GF-D8 (cell line): Measurements from ENCODE around the gene ITGBL1.

Experiments
- DNase-seq: peaks from one replicate; lab custom pipeline; 2025; lab: John Stamatoyannopoulos, UW

Gene ITGBL1, protein sequence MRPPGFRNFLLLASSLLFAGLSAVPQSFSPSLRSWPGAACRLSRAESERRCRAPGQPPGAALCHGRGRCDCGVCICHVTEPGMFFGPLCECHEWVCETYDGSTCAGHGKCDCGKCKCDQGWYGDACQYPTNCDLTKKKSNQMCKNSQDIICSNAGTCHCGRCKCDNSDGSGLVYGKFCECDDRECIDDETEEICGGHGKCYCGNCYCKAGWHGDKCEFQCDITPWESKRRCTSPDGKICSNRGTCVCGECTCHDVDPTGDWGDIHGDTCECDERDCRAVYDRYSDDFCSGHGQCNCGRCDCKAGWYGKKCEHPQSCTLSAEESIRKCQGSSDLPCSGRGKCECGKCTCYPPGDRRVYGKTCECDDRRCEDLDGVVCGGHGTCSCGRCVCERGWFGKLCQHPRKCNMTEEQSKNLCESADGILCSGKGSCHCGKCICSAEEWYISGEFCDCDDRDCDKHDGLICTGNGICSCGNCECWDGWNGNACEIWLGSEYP

DNA sequence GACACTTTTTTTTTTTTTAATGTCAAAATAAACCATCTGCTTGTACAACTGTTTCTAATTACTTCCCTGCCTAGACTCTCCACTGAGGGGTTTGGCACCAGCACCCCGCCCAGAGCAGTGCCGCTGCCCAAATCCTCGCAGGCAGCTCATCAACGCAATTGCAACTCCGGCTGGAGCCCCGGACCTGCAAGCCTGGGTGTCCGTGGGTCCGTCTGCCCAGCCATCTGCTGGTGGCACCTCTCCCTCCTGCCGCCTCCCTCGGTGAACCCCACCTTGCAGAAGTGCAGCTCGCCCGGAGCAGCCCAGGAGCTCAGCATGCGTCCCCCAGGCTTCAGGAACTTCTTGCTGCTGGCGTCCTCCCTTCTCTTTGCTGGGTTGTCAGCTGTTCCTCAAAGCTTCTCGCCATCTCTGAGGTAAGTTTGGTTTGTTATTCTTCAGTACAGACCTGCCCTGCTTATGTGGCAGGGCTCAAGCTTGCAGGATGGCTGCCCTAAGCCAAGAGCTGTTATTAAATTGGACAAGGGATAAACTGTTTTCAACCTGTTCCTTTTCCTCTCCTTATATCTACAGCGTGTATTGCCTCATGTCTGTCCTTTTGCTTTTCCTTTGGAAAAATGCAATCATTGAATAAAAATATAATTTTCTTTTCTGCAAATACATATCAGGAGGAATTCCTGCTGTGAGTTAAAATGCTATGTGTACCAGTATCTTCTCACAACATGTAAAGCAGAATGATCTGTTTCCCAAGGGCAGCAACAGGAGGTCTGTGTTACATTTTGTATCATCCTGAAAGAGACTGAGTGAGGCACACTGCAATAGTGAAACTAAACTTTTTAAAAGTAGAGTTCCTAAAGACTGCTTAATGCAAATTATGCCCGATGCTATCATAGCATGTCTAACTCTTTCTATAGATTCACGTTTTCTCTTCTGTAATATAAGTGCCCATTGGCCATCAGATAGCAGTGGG is at the start of gene ITGBL1:
ITGBL1 (plus strand) TSS at position 157 of the 967 bp plus-strand sequence; CDS start at position 316, 159 bp downstream.
- DNase-seq: no peak

DNA sequence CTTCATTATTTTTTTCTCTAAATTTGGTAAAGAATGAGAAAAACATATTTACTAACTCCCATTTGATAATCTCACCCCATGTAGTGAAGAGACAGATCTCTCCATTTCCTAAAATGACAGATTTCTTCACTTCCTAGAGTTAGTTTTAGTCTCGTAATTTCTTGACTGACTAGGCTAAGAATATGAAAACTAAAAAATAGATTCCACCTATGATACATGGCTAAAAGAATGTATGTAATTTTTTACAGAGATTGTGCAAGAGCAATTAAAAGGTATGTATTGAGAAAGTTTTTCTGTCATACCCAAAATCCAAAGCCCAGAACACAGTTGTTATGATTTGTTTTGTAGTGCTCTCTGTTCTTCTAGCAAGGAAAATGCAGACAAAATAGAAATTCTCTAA is 45.7 kb upstream of the ITGBL1 start:
- no peak for DNase-seq

DNA sequence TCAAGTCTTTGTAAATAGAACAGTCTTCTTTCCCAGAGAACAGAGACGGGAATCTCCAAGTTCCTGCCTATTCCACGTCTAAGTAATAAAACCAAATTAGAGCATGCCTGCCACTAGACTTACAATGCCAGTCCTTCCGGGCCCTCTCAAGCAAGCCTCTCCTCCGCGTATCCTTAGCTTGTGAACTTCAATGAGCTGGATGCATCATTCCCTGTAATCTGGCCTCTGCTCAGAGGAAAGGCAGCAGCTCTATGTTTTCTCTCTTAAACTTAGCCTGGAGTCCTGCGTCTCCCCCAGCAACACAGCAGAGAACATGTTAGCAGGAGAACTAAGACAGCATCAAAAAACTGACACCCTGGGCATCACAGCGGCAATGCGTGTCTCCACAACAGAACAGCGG is 44.3 kb upstream of the ITGBL1 start:
- no peak for DNase-seq

DNA sequence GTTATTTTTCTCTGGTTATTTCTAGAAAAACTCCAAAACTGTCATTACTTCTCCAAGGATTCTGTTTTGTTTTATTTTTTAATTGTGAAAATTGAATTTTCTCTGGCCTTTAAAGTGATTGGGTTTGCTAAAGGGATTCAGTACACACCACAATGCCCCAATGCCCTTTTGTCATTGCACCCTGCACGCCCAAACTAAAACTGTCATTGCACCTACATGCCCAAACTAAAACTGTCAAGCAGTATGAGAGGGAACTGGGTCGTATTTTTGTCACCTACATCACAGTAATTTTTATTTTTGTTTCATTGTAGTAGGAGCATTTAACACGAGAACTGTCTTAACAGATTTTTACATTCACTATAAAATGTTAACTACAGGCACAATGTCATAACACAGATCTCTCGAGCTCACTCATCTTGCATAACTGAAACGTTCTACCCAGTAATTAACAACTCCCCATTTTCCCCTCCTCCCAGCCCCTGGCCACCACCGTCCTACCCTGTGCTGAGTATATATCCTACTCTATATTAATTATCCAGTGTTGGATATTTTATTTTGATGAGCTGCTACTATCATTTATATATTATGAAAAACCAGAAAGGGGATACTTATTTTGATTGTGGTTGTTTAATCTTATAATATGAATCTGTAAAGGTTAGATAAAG is 43.4 kb upstream of the ITGBL1 start:
- no peak for DNase-seq

DNA sequence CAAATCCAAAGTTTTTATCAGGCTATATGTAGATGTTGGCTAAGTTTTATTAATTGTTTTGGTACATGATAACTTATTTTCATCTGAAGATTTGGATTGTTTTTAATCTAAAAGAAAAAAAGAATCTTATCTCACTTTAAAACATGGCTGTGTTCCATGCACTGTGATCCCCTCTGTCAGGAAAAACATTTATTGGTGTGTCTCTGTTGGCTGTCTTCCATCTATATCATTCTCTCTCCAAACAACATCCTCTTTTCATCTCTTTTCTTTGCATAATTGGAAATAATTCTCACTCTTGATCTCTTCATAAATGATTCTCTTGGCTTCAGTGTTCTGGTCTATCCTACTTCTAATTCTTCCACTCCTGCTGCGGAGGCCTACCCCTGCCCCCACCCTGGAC is 40.4 kb upstream of the ITGBL1 start:
- no peak for DNase-seq

DNA sequence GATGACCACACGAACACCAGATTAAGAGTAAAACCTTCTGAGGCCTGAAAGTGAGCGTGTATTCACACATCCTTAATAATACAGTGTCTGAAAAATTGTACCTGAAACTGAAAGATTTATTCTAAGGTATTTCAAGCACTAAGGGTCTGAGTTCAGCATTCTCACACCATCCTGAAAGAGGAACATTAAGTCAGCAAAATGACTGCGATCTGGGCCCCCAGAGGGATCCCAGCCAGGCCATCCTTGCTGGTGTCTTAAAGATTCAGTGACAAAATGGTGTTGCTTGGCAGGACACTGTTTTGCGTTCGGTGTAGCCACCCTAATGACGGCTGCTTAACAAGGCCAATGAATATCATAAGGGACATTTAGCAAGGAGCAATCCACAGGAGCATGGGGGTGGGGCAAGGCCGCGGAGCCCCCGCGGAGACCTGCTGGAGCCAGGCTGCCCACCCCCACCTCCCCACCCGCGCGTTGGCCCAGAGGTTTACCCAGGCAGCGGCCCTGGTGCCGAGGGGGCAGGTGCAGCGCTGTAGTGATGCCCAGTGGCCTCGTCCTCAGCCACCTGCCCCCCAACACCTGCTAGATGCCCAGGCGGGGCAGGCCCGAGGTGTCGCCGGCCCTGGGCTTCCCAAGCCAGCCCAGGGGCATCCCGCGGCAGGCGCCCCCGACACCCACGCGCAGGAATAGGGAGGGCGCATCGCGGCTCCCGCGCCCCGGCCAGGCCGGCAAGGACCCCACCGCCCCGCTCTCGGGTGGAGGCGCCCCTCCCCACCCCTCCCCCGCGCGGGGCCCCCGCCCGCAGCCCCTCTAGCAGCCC is 36.9 kb upstream of the ITGBL1 start:
- no peak for DNase-seq

DNA sequence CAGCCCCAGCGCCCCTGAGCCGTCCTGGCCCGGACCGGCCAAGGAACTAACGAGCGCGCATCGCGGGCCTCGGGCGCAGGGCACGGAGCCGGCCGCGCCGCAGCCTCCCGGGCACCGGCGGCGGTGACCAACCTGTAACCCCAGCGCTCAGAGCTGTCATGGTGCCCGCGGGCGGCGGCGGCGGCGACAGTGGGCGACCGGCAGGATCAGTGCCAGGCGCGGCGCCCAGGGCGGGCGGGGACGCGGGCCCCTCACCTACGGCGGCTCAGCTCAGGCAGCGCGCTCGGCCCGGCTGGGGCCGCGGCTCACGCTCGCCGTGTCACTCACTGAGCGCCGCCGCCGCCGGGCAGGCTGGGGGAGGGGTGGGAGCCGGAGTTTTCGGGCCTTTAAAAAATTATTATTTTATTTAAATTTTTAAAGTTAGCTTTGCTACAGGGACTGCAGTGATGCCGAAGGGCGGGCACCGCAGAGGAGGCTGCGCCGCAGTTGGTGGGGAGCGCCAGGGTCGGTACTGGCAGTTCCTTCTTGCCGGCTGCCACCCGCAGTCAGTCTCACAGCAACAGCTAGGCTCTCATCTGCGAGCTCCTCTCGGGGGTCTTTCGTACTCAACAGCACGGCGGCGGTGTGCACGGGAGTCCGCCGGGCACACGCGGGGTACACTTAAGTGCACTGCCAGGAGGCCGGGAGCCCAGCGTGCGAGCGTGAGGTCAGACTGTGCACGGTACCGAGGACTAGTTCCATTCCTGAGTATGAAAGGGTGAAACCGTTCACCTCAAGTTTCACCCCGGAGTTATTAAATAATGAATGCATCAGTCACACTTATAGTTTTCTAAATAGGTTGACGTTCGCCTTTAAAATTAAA is 36.1 kb upstream of the ITGBL1 start, which contains the start of gene NALCN:
NALCN (minus strand) TSS at position 328 of the 862 bp plus-strand sequence. CDS start 17,382 bp downstream, outside the sequence.
- no peak for DNase-seq

DNA sequence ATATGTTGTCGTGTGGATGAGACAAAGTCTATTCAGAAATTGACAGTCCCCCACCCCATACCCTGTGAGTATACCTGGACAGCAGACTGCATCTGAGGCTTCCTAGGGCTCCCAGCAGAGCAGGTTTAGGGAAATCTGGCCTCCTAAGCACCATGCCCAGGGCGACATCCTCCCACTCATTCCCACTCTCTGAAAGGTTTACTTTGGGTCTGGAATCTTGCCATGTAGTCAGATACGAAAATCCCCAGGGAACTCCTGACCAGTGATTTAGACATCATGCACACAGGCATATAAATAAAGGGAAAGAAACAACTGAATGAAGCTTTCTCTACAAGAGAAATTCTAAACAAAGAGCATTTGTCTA is 35.5 kb upstream of the ITGBL1 start:
- no peak for DNase-seq

DNA sequence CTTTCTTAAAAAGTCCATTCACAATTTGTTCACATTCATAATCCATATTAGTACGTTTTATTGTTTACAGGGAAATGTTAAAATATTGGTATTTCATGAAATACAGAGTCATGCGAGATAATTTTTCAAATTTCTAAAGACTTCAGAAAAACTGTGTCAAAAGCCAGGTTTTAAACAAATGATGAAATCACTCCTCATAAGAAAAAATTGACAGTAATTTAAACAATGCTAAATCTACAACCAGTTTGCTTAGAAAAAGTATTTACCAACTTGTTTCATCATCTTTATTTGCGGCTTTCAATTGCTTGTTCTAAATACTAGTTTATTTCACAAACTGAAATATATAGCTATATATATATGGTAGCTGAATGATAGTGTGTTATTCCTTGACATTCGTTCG is 35.0 kb upstream of the ITGBL1 start:
- no peak for DNase-seq

DNA sequence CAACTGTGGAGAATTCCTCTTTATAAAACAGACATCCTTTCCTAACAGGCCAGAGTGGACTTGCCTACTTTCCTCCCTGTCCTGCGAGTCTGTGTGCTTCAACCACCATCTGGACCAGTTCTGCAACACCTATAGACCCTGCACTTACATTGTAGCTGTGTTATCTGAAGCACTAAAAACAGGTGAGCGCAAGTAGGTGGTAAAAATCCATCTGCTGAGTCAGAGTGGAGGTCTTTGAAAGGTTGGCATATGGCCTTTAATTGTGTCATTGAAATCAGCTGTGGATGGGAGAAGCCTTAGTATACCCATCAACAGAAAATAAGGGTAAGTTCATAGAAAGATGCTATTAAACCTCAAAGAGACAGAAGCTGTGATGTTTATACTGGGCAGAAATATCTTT is 28.6 kb upstream of the ITGBL1 start:
- no peak for DNase-seq

DNA sequence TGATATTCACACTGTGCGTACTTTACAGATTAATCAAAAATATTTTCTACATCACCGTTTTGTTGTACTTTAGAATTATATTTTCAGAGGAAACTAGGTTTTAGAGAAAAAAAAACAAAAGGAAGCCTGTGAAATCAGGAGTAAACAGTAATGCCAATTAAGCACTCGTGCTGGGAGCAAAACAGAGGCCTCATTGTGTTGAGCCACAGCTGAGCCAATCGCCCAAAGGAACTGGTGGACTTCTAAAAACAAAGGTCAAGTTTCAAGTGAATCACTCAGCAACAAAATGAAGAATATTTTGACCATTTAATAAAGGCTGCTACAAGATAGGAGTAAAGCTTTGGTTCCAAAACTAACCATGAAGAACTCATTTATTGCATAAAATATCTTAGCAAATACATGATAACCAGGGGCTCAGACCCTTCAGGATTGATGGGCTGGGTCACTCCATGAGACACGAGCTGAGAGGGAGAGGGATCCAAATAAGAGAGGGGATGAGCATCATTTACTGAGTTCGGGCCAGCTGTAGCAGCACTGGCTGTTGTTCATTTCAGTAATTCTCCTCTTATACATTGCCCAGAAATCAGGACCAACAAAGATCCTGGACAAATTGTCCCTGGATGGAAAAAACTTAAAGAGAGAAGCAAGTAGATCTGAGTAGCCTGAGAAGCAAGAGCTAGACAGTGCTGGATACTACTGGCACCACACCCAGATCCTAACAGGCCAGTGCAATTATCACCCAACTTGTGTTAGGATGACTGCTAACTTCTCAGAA is 27.9 kb upstream of the ITGBL1 start:
- no peak for DNase-seq

DNA sequence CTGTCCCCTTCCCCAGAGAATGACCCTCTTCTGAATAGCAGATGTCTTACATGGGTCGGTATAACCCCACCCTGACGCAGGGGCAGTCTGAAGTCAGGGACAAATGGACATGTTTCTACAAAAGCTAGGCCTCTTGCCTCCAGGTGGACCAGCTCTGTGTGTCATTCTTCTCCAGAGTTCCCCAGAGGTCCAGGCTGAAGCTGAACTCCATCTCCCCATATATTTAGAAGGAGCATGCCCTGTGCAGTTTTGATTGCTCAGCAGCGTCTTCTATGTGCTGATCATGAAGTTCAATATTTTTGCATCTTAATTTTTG is 27.4 kb upstream of the ITGBL1 start:
- DNase-seq: no peak

DNA sequence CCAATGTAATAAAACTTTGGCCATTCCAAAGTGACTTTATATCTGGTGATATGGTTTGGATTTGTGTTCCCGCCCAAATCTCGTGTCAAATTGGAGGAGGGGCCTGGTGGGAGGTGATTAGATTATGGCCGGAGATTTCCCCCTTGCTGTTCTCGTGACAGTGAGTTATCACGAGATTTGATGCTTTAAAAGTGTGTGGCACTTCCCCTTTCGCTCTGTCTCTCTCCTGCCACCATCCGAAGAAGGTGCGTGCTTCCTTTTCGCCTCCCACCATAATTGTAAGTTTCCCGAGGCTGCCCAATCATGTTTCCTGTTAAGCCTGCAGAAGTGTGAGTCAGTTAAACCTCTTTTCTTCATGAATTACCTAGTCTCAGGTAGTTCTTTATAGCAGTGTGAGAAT is 26.9 kb upstream of the ITGBL1 start:
- no peak for DNase-seq

DNA sequence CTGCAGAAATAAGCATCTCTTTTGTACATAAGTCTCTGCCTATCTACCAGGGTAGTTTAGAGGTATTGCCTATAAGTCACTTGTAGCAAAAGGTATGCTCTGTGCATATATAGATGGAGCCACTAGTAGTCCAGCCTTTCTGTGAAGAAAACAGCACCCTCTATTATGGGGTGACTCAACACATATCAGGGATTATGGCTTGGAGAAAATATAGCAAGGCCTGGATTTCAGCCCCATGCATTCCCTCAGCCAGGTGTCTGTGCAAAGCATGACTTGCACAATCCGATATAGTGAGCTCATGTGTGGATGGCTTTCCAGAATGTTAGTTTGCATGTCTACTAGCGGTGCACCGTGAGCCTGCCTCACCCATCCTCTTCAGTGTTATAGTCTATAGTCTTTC is 22.7 kb upstream of the ITGBL1 start:
- DNase-seq: no peak

DNA sequence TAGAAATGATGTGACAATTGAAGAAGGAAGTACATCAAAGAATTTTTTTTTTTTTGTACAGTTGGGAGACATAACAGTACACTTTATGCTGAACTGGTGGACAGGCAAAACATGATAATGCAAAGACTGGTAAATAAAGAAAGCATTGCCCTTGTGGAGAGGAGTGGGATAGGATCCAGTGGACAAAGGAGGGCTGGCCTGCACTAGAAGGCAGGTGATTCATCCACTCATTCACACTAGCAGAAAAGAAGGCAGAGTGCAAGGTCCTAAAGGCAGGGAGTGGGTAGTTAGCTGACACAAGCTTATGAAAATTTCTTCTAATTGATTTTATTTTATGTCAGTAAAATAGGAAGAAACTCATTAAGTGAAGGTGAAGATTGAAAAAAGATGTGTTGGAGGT is 18.6 kb upstream of the ITGBL1 start:
- DNase-seq: no peak

DNA sequence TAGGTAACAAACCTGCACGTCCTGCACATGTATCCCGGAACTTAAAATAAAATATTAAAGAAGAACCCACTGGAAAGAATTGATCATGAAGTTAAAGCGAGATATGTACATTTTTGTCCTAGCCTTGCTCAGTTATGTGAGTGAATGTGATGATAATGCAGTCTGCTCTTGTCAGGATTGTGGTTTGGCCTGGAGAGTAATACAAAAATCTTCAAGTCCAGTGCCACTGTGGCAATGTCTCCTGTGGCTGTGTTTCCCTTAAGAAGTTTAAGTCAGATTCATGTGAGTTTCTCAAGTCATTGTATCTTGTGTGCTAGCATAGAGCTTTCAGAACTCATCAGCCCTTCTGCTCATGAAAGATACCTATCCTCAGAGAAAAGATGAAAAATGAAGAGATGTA is 18.0 kb upstream of the ITGBL1 start:
- no peak for DNase-seq

DNA sequence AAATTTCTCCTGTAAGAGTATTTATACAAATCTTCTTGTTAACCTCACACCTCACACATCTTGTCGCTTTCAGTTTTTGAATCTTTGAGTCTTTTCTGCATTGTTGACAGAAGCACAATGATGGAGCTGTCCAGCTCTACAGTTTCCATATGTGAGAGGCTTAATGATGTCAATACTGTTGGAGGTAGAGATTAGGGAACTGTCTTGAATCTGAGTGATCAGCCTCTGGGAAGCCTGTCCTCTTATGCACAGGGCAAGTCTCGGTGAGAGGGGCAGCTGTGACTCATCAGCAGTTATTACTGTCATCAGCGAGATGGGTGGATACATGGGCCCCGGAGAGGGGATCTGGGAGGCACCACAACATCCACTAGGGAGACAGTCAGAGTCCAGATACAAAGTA is 4.6 kb upstream of the ITGBL1 start:
- DNase-seq: no peak

DNA sequence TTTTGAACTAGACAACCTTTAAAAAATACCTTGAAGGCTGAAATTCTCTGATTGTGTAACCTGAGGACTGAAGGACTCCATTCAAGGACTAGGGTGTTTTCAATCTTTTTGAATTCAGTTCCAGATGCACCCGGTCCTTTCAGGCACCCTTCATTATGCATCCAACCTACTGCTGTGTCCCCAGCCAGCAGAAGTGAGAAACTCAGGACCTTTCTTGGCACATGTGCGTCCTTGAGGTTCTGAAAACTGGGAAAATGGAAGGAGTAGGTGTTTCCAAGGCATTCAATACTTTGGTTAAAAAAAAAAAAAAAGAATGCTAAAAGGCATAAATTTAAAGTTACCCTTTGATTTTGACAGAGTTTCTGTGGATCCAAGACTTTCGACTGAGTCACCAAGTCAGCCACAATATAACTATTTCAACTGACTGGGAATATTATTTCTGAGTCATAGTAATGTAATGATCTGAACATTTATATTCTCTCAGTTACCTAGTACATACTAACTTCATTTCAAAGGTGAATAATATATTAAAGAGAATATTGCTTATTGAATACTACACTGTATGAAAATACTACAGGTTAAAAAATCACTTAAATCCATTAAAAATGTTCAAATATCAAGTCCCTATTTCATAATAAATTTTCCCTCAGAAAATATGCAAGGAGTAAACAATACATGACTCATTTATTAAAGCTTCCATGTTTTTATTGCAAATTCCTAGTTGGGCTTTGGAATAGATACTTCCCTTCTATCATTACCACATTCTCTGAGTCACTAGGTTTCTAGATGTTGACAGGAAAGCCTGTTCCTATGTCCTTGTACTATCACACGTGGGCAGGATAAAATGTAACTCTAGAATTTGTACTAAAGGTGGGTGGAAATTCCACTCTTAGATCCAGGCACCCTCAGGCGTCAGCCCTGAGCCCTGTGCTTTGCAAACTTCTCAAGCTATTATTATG is 2.4 kb upstream of the ITGBL1 start:
- DNase-seq: no peak

DNA sequence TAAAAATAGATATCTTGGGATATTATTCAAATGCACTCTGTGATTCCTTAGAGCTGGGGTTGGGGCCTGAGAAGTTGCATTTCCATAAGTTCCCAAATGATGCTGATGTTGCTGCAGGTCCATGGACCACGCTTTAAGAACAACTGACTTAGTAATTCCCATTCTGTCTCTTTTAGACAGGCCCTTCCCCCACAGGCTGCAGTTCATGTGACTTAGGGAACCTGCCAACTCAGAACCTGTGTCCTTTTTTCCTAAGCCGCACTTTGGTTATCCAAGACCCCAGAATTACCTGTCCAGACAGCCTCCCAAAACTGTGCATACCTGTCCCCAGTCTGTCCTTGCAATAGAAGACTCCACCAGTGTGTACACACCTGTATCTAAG is 1.7 kb upstream of the ITGBL1 start:
- no peak for DNase-seq
